K562 (cell line): ENCODE data around the gene CLCN6. TPM values are rescaled to one million over a fixed set of nuclear protein-coding genes. Genes with fewer than 3 reads are reported as not detected.

Source experiments
- CBX1 ChIP-seq: sonication (generic); IDR thresholded peaks from 2 replicates; pipeline ENCODE4 v1.6.1; 2016; ENCODE audit warnings: antibody characterized with exemption, low read depth, mild to moderate bottlenecking
- EHMT2 ChIP-seq: fragments of 450-650 bp; IDR thresholded peaks from 2 replicates; pipeline ENCODE4 v1.6.1; 2018; ENCODE audit warnings: antibody characterized with exemption
- NCOR1 ChIP-seq: fragments of 450-650 bp; IDR thresholded peaks from 2 replicates; pipeline ENCODE4 v1.6.1; 2016; ENCODE audit warnings: mild to moderate bottlenecking, moderate library complexity
- SMC3 ChIP-seq: conservative IDR thresholded peaks from 2 replicates; pipeline ENCODE4 v1.6.1; 2011; ENCODE audit warnings: low read depth, low read length, improper control_type of control experiment; ENCODE audit not compliant: insufficient read depth
- ZNF384 ChIP-seq: IDR thresholded peaks from 2 replicates; pipeline ENCODE4 v1.6.1; 2012; ENCODE audit warnings: low read depth, low read length, improper control_type of control experiment
- polyA plus RNA-seq, 8 experiments: library from polyadenylated mRNA; depleted of rRNA in 4 of 8; stranded (reverse) in 5 of 8; unstranded in 3 of 8; fragments of >200 nt; fragmentation: Nextera tagmentation in 2 of 8; fragmentation: Illumina TruSeq in 1 of 8; extraction: Ambion mirVana in 2 of 8; extraction: Trizol in 1 of 8; gene quantifications; 2 replicates each; pipeline versions ENCODE4 v1.2.1 to v1.2.3, GENCODE V29; 2011 to 2014; ENCODE audit warnings: inconsistent platforms in 1 of 8, missing spikeins in 1 of 8
- total RNA-seq, 7 experiments: library from RNA; depleted of rRNA in 6 of 7; stranded (reverse); fragments of >200 nt in 6 of 7; fragmentation: Illumina TruSeq in 2 of 7; extraction: Trizol in 2 of 7; gene quantifications; 2 replicates each; pipeline versions ENCODE4 v1.2.1 to v1.2.3, GENCODE V29; 2011 to 2021; ENCODE audit warnings: low replicate concordance in 1 of 7
- TF ChIP-seq, protein P1 (sequence below), 2 experiments: fragments of 450-650 bp; formaldehyde crosslinking in 1 of 2; IDR thresholded peaks; 2 replicates each; pipeline versions ENCODE4 v1.4.0 to v1.6.1; 2014 to 2020; ENCODE audit warnings: mild to moderate bottlenecking in 2 of 2, borderline replicate concordance in 1 of 2, low read depth in 1 of 2

Gene CLCN6
- total and polyA plus RNA-seq, 9 of the 15 experiments (the other 6 are each of a cell fraction or from before 2014, with no cell fraction given), result 2.0 to 21.8 (median 13.6) TPM

DNA sequence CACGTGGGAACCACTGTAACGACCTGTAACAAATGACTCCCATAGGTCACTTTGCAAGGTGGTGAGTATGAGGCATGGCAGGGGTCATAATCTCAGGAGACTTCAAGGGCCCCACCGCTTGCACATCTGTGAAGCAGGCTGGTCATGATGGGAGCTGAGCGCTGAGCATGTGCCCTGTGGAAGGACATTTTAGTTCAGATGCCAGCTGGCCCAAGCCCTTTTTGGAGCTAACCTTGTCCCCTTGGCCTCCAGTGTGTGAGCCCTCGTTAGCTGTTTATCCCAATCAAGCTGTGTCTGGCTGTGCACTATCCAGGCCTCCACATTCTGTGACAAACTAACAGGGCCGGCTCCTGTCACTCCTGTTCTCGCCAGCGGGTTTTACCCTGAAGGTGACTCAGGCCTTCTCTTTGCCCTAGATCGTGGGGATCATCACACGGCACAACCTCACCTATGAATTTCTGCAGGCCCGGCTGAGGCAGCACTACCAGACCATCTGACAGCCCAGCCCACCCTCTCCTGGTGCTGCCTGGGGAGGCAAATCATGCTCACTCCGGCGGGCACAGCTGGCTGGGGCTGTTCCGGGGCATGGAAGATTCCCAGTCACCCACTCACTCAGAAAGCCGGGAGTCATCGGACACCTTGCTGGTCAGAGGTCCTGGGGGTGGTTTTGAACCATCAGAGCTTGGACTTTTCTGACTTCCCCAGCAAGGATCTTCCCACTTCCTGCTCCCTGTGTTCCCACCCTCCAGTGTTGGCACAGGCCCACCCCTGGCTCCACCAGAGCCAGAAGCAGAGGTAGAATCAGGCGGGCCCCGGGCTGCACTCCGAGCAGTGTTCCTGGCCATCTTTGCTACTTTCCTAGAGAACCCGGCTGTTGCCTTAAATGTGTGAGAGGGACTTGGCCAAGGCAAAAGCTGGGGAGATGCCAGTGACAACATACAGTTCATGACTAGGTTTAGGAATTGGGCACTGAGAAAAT is 34.0 kb downstream of the CLCN6 start (continued):
- TF ChIP-seq, protein P1, sequence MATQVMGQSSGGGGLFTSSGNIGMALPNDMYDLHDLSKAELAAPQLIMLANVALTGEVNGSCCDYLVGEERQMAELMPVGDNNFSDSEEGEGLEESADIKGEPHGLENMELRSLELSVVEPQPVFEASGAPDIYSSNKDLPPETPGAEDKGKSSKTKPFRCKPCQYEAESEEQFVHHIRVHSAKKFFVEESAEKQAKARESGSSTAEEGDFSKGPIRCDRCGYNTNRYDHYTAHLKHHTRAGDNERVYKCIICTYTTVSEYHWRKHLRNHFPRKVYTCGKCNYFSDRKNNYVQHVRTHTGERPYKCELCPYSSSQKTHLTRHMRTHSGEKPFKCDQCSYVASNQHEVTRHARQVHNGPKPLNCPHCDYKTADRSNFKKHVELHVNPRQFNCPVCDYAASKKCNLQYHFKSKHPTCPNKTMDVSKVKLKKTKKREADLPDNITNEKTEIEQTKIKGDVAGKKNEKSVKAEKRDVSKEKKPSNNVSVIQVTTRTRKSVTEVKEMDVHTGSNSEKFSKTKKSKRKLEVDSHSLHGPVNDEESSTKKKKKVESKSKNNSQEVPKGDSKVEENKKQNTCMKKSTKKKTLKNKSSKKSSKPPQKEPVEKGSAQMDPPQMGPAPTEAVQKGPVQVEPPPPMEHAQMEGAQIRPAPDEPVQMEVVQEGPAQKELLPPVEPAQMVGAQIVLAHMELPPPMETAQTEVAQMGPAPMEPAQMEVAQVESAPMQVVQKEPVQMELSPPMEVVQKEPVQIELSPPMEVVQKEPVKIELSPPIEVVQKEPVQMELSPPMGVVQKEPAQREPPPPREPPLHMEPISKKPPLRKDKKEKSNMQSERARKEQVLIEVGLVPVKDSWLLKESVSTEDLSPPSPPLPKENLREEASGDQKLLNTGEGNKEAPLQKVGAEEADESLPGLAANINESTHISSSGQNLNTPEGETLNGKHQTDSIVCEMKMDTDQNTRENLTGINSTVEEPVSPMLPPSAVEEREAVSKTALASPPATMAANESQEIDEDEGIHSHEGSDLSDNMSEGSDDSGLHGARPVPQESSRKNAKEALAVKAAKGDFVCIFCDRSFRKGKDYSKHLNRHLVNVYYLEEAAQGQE (IDR thresholded peaks at IDR 0.05; ENCODE audit: borderline replicate concordance), result no peak
- TF ChIP-seq, protein P1 (CRISPR knock-in tag; IDR thresholded peaks at IDR 0.05; ENCODE audit: low read depth), result no peak
- TF ChIP-seq NCOR1 (no peak), EHMT2 (no peak), SMC3 (no peak), ZNF384 (no peak), CBX1 (no peak)
